ENCODE data around the gene CMKLR1.

Gene CMKLR1

DNA sequence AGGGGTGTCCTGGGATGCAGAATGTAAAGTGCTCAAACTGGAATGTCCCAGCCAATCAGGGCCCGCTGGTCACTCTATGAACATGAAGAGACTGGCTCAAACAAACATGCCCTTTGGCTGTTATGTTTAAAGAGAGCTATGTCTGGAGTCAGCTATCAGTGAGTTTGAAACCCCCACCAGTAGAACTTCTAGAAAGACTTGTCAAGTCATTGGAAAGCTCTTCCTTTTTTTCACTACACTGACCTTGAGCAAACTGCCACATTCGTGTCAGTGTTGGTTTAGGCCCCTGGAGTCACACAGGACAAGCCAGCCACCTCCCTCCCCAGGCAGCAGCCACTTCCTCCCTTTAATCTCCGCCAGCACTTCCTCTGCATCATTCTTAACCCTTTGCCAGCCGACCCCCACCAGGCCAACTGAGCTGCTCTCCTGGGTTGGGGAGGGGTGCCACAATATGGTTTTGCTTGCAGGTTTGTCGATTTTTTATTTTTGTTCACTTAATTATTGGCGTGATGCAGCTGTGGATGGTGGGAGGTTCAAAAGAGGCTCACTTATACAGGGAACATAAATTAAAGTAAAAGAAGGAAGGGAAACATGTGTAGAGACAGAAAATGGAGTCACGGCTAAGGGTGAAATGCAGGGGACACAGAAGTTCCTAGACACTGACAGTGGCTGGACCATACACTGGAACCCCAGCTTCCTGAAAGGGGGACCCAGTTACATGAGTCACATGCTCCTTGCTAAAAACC is 25.3 kb downstream of the CMKLR1 start:
- DNase-seq, result no peak

DNA sequence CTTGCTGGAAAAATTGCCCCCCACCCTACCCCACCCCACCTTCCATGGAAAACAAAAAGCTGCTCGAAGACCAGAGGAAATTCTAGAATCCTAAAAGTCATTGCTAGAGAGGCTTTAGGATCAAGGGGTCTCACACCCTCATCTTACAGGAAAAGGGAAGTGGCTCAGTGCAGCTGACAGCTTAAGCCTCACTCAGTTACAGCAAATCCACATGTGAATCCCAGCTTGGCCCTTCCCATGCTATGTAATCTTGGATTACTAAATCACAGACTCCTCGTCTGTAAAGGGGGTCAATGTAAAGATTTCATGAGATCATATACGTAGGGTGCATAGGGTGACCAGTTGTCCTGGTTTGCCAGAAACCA is 25.9 kb downstream of the CMKLR1 start:
- no peak for DNase-seq

DNA sequence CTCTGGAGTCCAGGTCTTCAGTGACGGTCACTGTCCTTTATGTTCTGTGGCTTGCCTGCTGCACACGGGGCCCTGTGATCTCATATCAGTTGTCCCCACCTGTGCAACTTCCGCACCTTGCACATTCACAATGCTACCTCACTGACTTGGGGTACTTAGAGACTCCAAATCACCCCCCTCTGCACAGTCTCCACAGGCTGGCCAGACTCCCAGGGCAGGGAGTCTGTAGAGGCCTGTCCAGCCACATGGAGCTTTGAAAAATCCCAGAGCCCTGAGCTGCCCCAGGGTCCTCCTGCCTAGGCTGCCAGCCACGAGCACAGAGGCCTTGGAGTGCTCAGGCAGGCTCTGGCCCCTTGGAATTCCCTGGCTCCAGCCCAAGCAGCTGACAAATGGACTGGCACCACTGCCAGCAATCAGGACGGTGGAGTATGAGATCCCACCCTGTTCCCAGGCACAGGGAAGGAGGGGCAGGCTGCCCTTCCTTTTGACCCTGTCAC is 26.4 kb downstream of the CMKLR1 start:
- no peak for DNase-seq

DNA sequence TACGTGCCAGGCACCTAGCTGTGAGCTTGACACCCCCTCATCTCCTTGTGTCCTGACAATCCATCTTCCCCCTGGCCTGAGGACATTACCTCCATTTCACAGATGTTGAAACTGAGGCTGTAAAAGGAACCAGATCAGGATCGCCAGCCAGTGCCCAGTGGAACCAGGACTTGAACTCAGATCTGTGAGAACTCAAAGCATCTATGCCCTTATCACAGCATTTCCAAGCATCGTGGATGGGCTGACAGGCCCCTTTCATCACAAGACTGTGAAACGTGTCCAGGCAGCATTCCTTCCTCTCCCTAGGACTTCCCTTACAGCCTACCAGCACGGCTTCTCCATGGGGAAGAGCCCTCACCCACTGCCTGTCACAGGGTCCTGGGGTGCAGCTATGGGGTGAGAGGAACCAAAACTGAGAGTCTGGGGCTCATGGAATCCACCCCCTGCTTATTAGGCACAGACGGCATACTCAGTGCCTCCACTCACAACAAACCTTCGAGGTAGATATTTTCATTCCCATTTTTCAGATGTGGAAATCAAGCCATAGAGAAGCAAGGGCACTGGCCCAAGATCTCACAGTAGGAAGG is 26.9 kb downstream of the CMKLR1 start:
- no peak for DNase-seq

DNA sequence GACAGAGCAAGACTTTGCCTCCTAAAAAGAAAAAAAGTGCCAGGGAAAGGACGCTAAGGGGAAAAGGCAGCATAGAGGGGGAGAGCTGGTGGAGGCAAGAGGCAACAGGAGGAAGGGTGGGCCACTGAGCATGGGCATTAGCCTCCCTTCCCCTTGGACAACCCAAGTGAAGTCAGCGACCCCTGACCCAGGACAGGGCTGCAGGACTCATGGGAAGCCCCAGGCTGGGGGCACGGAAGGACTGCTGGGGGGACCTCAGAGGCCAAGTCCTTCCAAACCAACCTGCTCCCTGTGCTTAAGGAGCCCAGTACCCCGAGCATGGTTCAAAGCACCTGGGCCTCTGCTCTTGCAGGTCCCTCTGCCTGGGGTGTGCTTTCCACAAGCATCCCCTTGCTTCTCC is 27.5 kb downstream of the CMKLR1 start:
- no peak for DNase-seq

DNA sequence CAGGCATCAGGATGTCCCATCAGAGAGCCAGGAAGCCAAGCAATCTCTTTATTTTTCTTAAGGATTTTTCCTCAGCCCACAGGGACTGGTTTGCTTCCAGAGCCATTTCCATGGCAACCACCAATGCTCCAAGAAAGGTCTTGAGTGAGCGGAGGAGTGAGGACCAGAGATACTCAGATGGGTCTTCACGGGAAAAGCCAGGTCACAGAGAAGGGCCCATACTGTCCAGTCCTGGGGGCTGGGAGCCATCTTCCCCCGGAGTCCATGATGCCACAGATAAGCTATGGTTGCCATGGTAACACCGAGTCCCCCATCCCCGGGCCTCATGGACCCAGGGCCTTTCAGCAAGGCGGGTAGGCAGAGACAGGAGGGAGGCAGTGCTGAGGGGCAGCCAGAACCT is 28.6 kb downstream of the CMKLR1 start:
- peak; percentile 23 for DNase-seq

DNA sequence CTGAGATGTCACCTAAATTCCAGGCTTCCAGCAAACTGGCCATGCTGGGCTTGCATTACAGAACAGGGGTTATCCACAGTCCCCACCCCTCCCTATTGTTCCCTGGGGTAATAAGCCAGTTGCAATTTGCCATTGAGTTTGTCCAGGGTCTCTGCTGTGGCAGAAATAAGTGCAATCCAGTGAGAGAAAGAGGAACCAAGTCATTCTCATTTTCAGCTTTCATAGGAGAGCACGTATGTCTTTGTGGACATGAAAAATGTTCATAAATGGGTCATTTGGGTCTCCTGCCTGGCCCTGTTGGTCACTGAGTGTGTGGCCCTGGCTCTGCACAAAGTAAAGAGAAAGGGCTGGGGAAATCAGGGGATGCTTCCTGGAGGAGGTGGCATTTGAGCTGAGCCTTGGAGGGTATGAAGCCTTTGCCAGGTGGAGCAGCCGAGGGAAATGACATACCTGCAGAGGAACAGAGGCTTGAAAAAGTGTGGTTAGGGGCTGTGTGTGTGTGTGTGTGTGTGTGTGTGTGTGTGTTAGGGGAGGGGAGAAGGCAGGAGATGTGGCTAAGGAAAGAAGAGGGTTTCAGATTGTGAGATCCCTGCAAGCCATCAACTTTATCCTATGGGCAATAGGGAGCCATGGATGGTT is 29.3 kb downstream of the CMKLR1 start:
- DNase-seq, result no peak

DNA sequence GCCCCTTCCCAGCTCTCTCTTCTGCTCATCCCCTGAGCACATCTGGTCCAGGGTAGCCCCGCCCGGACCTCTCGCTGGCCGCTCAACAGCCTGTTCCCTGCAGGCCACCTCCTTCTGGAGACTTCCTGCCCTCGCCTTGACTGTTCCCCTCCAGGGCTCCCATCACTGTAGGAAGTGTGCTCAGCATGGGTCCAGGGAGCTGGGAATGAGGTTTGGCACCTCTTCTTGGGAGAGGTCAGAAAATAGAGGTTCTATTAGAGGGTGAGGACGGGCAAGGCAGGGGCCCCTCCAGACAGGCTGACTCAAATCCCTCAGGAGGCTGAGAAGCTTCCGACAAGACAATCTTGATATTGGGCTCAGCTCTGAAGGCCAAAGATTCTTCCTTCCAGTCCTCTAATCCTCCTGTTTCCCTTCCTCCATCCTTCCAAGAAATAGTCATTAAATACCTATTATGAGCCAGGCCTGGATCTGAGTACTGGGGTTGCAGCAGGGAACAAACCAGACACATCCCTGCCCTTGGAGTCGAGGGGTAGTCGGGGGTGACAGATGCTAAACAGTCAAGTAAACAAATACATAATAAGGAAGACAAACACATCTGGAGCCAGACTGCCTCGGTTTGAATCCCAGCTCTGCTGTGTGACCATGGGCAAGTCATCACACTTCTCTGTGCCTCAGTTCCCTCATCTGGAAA is 30.6 kb downstream of the CMKLR1 start:
- peak; percentile 35 for DNase-seq

DNA sequence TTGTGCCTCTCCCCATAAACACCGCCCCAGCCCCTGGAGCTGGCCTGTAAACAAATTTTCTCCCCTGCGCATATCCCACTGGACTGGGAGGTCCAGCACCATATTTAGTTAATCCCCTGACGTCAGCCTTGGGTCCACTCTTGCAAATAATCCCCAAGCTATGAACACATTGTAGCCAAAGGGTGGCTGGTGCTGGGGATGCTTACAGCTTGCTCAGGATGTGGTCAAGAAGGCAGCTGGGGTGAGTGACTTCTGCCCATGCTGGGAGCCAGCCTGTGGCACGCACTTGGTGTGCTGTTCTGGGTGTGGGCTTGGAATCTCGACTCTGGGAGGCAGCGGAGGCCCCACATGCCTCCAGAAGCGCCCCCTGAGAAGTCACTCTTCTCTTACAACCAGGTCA is 32.1 kb downstream of the CMKLR1 start:
- no peak for DNase-seq

DNA sequence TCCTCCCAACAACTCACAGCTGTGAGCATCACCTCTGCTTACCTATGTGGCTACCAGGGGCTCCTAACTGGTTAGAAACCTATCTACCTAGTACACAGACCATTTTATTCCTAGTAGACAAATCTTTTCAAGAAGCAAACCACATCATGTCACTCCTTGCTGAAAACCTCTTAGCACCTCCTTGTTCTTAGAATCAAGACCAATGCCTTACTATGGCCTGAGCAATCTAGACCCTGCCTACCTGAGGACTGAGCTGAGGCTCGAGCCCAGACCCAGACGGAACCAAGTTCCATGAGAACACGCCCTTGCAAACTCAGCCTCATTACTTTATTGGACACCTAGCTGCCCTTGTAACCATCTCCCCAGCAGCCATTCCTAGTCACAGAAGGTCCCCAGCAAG is 32.6 kb downstream of the CMKLR1 start:
- DNase-seq, result no peak

DNA sequence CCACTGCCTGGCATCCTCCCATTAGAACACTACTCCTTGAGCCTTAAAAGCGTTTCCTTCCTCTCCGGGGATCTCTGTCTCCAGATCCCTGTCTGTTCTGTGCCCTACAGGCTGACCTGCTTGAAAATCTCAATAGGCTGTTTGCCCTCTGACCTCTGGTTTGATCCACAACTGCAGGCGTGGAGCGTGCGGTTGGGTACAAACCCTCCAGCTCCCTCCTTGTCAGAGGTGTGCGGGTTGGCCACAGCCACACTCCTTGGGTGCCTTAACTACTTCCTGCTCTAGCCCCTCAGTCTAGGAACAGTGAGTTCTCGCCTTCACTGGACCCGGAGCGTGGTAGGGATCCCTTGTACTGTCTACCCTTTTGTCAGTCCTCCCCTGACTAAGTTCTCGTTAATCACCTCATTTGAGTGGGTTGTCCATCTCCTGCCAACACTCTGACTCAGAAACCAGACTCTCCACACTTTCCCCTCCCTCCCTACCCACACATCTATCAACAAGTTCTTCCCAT is 33.1 kb downstream of the CMKLR1 start:
- peak; percentile 64 for DNase-seq

DNA sequence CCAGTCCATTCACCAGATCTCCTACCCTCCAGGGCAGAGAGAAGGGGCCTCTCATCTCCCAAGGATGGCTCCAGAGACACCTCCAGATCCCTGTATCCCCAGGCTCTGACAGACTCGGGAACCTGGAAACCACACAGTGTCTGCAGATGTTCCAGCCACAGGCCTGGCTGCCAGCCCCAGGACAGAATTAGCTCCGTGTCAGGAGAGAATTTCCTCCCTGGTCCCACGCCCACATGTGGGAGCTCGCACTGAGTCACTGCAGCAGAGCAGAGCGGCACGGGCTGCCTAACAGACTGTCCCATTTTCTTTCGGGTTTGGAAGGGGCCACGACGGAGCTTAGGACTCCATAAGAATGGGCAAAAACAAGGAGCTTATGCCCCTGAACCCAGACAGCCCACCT is 33.6 kb downstream of the CMKLR1 start:
- peak; percentile 86 for DNase-seq

DNA sequence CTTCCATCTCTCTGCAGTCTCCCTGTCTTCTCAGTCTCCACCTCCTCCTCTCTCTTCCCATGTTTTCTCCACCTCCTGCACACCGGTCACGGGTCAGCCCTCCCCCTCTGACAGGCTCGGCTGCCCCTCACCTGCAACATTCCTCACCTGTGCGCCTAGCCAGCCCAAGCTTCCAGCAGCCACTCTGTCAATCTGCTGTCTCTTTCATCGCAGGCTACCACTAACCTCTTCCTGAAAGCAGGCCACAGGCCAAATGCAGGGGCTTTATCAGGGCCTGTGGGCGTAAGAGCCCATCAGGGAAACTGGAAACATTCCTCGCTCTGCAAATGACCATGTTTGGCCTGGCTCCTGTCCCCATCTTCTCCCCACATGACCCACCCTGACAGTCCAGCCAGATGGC is 34.5 kb downstream of the CMKLR1 start:
- DNase-seq, result no peak

DNA sequence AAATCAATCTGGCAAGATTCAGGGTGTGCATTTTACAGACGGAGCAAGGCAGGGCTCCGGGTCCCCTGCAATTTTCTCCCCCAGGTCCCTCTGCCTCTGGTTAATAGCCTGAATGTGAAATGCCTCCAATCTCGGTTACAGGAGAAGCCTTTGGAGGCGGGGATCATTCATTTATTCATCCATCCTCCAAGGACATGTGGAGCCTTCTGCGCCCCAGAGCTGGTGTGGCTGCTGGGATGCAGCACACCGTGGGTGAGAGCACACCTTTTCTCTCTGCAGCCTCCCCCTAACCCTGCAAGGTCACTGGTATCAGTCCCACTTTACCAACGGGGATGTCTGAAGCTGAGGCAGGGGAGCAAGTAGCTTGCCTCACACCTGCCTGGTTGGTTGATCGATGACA is 35.4 kb downstream of the CMKLR1 start:
- no peak for DNase-seq

DNA sequence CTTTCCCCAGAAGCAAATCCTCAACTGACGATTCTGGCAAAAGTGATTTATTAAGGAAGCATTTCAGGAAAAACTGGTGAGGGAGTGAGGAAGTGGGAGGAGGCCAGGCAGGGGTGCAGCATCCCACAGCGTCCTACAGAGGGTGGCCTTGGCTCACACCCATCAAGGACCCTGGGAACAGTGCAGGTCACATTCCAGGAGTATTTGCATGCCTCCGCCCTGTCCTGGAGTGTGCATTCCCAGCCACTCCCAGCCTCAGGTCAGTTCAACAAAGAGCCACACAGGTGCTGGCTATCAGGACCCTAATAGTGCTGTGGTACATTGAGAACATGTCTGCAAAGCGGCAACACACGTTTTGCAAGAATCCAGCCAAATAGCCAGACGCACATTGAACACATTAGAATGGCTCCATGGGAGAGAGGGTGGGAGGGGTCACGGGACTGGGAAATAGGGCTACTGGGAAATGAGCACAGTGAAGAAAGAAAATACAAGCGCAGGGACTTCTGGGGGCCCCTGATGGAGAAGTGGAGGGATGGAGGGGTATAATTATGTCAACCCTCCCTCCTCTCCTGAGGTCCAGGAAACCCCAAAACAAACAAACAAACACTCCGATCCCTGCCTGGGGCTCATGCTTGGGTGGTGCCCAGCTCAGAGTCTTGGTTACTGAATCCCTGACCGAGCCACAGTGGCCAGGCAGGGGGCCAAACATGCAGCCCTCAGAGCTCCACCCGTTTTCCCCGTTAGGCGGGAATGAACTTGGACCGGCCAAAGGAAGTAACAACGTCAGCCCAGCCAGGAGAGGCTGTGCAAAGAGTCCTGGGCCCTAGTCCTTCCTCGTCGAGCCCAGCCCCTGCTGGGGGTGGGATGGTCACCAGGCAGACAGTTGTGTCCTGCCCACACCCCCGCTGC is 36.5 kb downstream of the CMKLR1 start:
- no peak for DNase-seq

DNA sequence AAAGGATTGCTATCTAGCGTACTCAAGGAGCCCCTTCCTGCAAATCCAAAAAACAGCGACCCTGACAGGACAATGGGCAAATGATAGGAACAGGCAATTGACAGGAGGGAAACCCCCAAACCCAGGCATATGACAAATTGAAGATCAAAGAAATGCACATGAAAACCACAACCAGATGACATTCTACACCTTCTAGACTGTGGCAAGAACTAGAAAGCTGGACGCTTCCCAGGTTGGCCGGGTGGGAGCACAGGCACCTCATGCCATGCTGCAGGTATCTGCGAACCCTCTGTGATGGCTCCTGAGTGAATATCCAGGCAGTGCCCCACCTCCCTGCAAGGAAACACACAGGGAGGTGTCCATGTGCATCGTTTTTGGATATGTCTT is 37.1 kb downstream of the CMKLR1 start:
- DNase-seq, result no peak

DNA sequence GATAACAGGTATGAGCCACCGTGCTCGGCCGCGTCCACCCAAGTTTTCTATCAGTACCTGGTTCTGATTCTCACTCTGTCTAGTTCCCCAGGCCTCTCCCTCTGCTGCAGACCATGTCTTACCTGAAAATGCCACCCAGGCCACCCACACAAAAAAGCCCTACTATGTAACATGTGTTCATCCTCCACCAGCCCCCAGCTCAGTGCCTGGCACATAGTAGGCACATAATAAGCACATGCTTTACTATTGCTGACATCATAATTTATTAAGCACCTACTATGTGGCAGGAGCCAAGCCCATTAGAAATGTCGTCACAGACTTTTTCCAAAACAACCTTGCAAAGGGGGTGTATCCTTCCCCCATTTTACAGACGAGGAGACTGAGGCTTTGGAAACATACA is 37.8 kb downstream of the CMKLR1 start:
- no peak for DNase-seq

DNA sequence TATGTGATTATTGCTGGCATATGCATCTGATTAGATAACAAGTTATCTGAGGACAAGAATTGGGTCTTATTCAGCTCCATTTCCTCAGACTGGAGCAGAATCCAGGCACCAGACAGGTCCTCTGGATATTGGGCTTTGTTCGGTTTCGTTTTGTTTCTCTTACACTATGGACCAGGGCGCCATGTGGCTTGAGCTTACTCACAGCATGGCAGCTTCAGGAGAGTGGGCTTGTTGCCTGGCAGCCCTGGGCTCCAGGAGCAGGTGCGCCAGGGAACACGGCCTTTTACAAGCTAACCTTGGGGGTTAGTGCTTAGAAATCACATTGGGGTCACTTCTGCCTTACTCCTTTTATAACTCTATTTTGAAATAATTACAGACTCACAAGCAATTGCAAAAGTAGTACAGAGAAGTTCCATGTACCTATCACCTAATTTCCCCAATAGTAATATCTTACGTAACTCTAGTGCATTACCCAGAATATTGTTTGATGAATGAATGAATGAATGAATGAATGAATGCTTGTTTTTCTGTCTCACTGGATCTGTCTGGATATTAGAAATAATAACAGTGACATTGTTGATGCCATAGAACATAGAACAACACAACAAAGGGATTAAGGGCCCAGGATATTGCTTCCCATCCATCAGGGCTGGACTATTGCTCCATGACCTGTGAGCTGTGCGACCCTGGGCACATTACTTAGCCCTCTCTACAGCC is 39.0 kb downstream of the CMKLR1 start:
- DNase-seq, result no peak

DNA sequence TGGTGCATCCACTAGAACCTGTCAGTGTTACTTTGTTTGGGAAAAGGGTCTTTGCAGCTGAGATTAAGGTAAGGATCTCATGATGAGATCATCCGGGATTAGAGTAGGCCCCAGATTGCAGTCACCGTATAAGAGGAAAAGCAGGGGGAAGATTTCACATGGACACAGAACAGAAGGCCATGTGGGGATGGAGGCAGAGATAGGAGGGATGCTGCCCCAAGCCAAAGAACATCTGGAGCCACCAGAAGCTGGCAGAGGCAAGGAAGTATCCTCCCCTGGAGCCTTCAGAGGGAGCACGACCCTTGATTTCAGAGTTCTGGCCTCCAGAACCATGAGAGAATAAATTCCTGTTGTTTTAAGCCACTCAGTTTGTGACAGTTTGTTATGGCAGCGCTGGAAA is 39.6 kb downstream of the CMKLR1 start:
- no peak for DNase-seq

DNA sequence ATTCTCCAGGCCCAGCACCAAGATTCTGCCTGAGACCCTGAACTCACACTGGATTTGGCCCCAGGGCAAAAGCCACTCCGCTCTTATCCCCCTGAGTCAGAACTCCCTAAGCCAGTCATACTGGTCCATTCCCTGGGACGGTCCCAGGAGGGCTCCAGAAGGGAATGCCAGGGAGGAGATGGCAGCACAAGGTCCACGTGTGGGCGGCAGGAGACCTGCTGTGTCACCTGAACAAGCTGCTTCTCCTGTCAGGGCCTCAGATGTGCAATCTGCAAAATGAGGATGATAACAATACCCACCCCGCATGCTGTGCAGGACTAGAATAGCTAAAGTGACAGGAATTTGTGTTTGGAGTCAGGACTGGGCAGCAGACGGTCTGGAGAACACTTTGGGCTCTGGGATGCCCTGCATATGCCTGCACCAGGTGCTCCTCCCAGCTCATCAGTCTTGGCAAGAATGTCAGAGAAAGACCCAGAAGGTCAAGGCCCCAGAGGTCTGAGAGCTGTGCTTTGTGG is 40.3 kb downstream of the CMKLR1 start:
- DNase-seq, result no peak
